NCI-H128 (cell line): ENCODE data around the gene VEGFA.
"Not testable (repeated sequence)": the region's sequence is repeated elsewhere in the genome, so short reads cannot be mapped to it uniquely, and the experiment has no call there.

Source experiments
- DNase-seq: peaks from one replicate; lab custom pipeline; 2025; ENCODE audit not compliant: unreplicated experiment; lab: John Stamatoyannopoulos, UW

The VEGFA gene

DNA sequence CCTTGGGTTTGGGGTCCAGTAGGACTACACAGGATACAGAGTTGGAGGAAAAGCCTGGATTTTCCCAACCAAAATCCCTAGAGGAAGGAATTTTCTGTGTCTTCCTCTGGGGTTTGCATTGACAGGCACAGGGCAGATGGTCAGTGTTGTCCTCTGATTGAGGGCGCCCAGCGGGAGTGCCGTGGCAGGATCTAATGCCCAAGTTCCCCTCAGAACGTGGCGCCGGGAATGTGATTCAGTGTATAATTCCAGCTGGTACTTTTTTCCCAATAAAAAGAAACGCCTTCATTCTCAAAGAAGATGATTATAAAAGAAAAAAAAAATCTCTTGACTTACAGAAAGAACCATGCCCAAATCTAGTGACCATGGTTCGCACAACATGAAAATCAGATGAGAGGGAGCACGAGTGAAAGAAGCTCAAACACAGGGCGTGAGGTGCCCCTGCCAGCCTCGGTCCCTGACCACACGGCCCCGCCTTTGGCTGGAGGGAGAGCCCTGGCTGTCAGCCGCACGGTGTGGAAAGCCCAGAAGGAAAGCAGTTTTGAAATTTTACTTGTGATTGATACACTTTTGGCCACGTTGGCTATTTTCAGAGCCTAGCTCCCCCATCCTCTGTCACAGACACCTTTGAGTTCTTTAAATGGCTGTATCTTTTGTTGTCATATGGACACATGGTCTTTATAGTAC, 31.6 kb downstream of the VEGFA start:
- DNase-seq: no peak

- DNase-seq: no peak
Measured at GRCh38 chr6:43803055-43803782, 33.2 kb downstream of the VEGFA start.

DNA sequence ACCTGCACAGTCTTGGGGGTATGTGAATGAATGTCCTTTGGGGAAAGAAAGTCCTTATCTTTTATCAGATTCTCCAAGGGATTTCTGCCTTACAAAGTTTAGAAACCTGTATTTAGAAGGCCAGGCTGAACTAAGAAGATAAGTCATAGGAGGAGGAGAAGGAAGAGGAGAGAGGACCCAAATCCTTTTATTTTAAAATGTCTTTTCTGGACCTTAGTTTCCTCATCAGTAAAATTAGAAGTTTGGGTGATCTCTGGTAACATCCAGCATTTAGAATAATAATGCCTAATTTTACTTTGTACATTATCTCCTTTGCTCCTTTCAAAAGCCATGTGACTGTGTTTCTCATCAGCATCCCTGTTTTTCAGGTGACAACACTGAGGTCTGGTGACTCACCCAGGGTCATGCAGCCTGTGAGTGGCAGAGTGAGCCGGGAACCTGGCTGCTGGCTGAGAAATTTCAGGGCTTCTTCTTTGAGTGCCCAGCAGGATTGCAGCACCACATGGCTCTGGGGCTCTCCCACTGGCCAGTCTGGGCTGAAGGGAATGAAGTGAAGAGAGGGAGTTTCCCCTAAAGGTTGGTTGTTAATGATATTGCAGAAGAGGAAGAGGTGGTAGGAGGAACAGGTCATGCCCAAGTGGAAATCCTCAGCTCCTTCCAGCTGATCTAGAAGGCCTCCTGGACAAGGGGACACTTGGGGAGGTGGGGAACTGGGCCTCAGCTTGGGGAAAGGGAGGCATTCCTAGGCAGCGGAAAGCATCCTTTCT, 34.0 kb downstream of the VEGFA start:
- no peak for DNase-seq

DNA sequence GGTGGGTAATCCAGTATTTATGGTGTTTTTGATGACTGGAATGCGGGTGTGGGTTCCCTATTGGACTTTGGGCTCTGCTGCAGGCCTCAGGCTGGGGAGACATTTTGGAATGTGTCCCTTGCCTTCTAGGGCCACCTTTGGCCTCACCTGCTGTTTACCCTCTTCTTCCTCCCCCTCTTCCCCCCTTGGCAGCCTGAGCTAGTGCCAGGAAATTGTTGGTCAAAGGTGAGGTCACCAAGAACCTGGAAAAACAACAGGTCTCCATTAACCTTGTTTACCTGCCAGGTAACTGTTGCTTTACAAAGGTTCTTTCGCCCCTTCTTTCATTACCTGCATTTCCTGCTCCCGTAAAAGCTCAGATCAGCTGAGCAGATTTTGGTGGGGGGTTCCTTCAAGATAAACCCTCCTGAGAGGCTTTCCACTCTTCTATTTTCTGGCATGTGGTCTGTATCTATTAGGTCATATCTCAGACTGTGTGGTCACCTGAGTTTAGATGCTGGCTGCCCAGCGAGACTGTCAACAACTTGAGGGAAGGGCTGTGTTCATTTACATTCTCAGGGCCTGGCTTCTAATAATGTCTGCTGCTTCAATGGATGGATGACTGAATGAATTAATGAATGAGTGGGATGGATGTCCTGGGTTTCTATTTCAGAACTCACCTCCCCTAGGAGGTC, 34.7 kb downstream of the VEGFA start:
- DNase-seq: no peak

GRCh38 chr6:43805699-43806042, 35.7 kb downstream of the VEGFA start:
- DNase-seq: no peak

DNA sequence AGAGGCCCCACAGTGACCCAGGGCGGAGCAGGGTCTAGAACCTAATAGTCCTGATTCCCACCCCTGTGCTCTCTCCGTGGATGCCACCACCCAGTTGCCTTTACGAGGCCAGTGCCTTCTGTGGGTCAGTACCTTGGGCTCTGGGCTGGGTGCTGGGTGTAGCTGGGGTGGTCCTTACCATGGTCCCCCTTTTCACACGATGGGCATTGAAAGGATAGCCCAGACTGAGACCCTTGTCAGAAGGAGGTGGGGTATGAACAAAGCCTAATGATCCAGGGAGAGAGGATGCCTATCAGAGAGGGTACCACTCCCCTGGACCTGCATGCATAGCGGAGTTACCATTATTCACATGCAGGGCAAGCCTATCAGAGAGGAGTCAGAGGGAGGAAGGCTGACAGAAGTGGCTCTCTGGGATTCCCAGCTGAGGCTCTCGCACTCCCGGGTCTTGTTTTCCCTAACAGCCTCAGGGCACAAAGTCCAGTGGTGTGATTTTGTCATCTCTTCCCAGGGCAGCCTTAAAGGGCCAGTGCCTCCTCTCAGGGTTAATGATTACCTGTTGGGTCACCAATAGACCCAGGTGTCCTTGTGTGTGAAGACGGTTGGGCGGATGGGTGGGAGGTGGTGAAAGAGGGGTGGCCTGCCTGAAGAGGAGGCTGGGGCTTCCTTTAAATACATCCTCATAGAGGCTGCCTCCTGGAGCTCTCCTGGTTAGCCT, 36.2 kb downstream of the VEGFA start:
- DNase-seq: no peak

- DNase-seq: no peak
Measured at GRCh38 chr6:43806758-43807227, 36.8 kb downstream of the VEGFA start.

DNA sequence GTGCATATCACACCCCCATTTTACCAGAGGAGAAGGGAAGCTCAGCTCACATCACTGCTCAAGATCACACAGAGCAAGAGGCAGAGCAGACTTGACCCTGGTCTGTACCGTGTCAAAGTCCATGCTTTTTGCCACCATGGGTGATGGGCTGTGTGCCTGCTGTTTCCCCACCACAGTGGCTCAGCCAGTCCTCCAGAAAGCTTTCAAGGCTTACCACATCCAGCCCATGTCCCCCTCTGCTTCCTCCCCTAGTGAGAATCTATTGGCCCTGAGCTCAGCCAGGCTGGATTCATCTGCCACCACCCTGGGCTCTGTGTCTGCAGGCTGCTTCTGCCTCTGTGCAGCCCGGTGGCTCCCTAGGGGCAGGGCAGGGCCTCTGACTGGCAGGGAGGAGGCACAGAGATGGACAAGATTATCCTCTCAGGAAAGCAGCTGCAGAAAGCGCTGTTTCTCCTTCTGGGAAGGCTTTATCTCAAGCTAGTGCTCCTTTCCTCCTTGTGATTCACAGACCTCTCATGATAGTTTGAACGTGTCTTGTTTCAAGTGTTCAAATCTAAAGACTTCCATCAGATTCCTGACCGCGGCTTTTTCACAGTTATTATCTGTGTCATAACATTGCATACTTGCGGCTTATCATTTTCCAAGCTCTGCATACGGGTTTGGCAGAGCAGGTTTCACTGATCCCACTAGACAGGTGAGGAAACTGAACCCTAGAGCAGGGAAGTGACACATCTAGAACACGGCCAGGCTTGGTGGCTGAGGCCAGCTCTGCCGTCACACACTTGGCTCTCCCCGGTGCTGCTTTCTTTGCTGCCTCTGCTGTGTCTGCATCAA, 37.4 kb downstream of the VEGFA start:
- DNase-seq: no peak

GRCh38 chr6:43808412-43808811, 38.4 kb downstream of the VEGFA start:
- DNase-seq: no peak

DNA sequence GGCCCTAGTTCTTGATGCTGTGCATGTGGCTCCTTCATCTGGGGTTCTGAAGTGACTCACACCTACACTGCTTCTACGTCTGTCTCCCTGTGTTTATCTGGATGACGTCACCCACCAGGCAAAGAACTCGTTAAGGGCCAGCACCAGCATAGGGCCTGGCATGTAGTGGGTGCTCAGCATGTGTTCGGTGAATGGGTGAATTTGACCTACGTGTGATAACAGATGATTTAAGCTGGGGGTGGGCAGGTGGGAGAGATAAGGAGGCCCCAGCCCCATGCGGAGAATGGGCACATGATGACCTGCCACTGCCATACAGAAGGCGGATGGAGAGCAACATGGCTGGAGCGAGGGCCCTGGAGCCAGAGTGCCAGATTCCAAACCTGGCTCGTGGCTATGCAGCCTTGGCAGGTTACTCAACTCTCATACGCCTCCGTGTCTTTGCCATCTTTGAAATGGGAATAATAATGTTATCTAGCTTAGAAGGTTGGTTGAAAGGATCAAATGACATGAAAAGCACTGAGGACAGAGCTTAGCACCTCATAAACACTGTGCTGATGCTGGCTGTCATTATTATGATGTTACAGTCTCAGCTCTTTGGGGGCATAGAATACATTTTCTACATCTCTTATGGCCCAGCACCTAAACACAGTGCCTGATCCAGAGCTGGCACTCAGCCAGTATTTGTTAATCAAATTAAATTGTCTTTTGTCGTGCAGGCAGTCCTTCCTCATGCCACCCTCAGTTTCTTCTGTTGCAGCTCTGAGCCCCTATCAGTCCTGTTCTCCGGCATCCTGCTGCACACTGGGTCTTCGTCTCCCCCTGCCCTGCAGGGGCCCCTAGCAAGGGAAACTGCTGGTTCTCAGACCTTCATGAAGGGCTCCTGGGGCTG, 39.6 kb downstream of the VEGFA start:
- DNase-seq: no peak

- DNase-seq: no peak
Measured at GRCh38 chr6:43810965-43811732, 41.1 kb downstream of the VEGFA start.

DNA sequence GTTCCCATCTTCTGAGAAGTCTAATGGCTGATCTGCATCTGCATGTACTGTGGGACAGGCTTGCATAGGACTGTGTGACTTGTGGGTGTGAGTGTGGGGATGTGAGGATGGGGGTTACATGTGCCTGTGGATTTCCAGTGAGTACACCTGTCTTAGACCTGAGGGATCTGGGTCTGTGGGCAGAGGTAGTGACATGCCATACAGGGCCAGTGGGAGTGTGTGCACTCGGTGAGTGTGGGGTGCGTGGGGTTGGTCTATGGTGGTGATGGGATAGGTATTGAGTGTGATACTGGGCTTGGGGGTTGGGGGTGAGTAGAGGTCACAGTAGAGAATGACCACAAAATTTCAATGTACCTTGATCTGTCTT, 41.7 kb downstream of the VEGFA start:
- DNase-seq: no peak

DNA sequence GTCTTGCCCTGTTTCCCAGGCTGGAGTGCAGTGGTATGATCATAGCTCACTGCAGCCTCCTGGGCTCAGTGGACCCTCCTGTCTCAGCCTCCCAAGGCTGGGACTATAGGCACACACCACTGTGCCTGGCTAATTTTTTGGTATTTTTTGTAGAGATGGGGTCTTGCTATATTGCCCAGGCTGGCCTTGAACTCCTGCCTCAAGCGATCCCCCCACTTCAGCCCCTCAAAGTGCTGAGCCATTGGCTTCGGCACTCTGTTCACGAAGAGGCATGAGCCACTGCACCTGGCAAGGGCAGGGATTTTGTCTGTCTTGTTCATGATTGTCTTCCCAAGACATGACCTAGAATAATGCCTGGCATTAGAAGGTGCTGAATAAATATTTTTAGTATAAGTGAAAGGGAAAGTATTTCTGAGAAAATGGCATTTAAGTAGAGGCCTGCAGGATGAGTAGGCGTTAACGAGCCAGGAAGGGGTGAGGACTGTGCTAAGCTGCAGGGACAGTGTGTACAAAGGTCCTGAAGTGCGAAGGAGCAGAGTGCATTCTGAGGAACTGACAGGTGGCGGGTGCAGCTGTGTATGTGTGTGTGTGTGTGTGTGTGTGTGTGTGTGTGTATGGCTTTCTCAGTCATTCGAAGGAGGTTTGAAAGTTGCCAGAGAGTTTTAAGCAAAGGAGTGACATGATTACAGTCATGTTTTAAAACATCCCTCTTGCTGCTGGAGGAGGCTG, 43.0 kb downstream of the VEGFA start:
- no peak for DNase-seq

DNA sequence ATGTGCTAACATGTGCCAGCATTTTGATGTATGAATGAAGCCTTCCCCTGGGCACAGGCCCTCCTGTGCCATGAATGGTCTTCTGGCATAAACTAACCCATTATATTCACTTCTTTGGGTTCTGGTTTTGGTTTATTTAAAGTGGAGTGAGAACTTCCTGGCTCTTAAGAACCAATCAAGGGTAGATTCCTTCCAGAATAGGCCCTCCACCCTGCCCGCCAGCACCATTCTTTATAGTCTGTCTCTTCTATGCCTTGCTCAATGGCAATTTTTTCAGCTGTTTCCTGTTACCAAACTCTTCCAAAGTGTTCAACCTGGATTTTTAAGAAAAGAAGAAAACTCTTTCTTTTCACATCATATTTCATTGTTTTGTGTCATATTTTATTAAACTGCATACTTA, 44.1 kb downstream of the VEGFA start:
- no peak for DNase-seq

GRCh38 chr6:43814865-43815264, 44.9 kb downstream of the VEGFA start:
- no peak for DNase-seq

GRCh38 chr6:43817192-43817591, 47.2 kb downstream of the VEGFA start:
- no peak for DNase-seq

DNA sequence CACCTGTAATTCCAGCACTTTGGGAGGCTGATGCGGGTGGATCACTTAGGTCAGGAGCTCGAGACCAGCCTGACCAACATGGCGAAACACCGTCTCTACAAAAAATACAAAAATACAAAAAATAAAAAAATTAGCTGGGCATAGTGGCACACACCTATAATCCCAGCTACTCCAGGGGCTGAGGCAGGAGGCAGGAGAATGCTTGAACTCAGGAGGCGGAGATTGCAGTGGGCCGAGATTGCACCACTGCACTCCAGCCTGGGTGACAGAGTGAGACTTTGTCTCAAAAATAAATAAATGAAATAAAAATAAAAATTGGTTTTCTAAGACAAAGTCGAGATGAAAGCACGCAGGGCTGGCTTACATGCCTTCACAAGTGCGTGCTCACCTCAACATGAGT, 49.0 kb downstream of the VEGFA start:
- DNase-seq: not testable (repeated sequence)

DNA sequence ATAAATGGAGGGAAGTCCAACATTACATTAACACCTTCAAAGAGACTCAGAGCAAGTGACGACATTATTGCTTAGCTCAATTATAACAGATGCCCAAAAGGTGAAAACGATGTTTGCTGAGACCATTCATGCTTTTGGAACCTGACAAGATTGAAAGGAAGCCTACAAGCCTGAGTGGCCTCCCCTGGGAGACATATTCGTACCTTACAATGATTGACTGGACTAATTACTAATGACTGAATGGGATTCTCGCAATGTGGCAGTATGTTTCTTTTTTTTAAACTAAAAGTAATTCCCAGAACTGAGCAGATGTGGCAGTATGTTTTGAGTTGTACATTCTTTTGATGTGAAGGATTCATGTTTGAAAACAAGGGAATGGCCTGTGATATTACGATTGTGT, 49.9 kb downstream of the VEGFA start:
- DNase-seq: no peak
